A673 (cell line): ENCODE data around the gene SPSB4. TPM values are rescaled to one million over a fixed set of nuclear protein-coding genes. Genes with fewer than 3 reads are reported as not detected.

ENCODE experiments used
- BruUV-seq: library from RNA; stranded (reverse); fragments of 400-500 nt; replicated peaks from 2 replicates; lab custom pipeline; 2021; lab: Mats Ljungman, UMichigan
- CTCF ChIA-PET: fragments of 300-600 bp; sonication (Branson Sonifier 250); formaldehyde crosslinking; loops from one replicate; lab custom pipeline; 2022; ENCODE audit warnings: antibody characterized with exemption; lab: Charles Lee
- POLR2A ChIA-PET: fragments of 300-600 bp; sonication (Branson Sonifier 250); formaldehyde crosslinking; loops from one replicate; lab custom pipeline; 2022; ENCODE audit warnings: antibody characterized with exemption; ENCODE audit not compliant: low non-redundant PET; lab: Charles Lee
- DNase-seq: peaks from one replicate; pipeline ENCODE4 v3.0.0-alpha.2; 2015; ENCODE audit warnings: low spot score
- H3K27ac ChIP-seq: fragments of 200-600 bp; sonication (generic); 2 replicates; pipeline ENCODE4 v1.5.1; 2016; ENCODE audit warnings: mixed run types, low read depth, mild to moderate bottlenecking, mixed read lengths, antibody characterized with exemption, low read length; ENCODE audit not compliant: poor library complexity, severe bottlenecking
- H3K27me3 ChIP-seq: fragments of 200-600 bp; sonication (generic); replicated peaks from 2 replicates; pipeline ENCODE4 v1.6.1; 2017; ENCODE audit warnings: mixed run types, low read depth, mild to moderate bottlenecking, mixed read lengths, antibody characterized with exemption, low read length; ENCODE audit not compliant: insufficient read depth, poor library complexity
- H3K36me3 ChIP-seq: fragments of 200-600 bp; sonication (generic); 2 replicates; pipeline ENCODE4 v1.6.1; 2016; ENCODE audit warnings: mixed run types, mild to moderate bottlenecking, mixed read lengths, antibody characterized with exemption, low read length; ENCODE audit not compliant: insufficient read depth, poor library complexity, severe bottlenecking
- H3K4me1 ChIP-seq: fragments of 200-600 bp; sonication (generic); 2 replicates; pipeline ENCODE4 v1.6.1; 2017; ENCODE audit warnings: mixed run types, mild to moderate bottlenecking, mixed read lengths, antibody characterized with exemption, low read length; ENCODE audit not compliant: insufficient read depth, poor library complexity, severe bottlenecking
- H3K4me3 ChIP-seq: fragments of 200-600 bp; sonication (generic); 2 replicates; pipeline ENCODE4 v1.5.1; 2016; ENCODE audit warnings: low read depth, mixed run types, mild to moderate bottlenecking, mixed read lengths, low read length; ENCODE audit not compliant: poor library complexity, severe bottlenecking
- H3K9me3 ChIP-seq: fragments of 200-600 bp; sonication (generic); 2 replicates; pipeline ENCODE4 v1.6.1; 2016; ENCODE audit warnings: mixed run types, low read depth, mild to moderate bottlenecking, mixed read lengths, antibody characterized with exemption, low read length; ENCODE audit not compliant: poor library complexity, severe bottlenecking
- CTCF ChIP-seq: fragments of 300-800, 200-600 bp; sonication (generic); conservative IDR thresholded peaks from 2 replicates; pipeline ENCODE4 v1.5.1; 2017; ENCODE audit warnings: low read depth, mild to moderate bottlenecking, antibody characterized with exemption, low read length, moderate library complexity, mixed read lengths
- EZH2 ChIP-seq: fragments of 200-600 bp; sonication (generic); IDR thresholded peaks from 2 replicates; pipeline ENCODE4 v1.6.1; 2017; ENCODE audit warnings: borderline replicate concordance, low read depth, mild to moderate bottlenecking, mixed read lengths, antibody characterized with exemption, low read length; ENCODE audit not compliant: poor library complexity, severe bottlenecking
- intact Hi-C: fragments of 100-400 bp; cut with micrococcal nuclease; formaldehyde crosslinking; loops from one replicate; pipeline ENCODE4 v1.10.0; 2022; ENCODE audit not compliant: unreplicated experiment
- total RNA-seq: library from RNA; stranded (reverse); gene quantifications from 2 replicates; pipeline ENCODE4 v1.2.3, GENCODE V29; 2021

The SPSB4 gene
- total RNA-seq, 1 experiment from 2014 or later = 0.39 TPM

- Histone ChIP-seq H3K4me1 (no peaks in the 10 kb centered on the region), H3K9me3 (no peaks in the 10 kb centered on the region), H3K4me3 (no peak overlapping the region), H3K27ac (no peak overlapping the region), H3K36me3 (no peaks in the 10 kb centered on the region), H3K27me3 (no peaks in the 10 kb centered on the region)
- ChIA-PET POLR2A (no interaction called here), CTCF (no interaction called here)
- intact Hi-C loops = no loop called here
- no TSS peak for BruUV-seq
- no peak for DNase-seq
- TF ChIP-seq CTCF (no peak), EZH2 (no peak)
Observed at GRCh38 chr3:141122455-141123030, 71.4 kb downstream of the SPSB4 start.

- DNase-seq = no peak
- TF ChIP-seq EZH2 (no peak), CTCF (no peak)
- no peak overlapping the region for H3K27ac ChIP-seq
- ChIA-PET POLR2A (no interaction called here), CTCF (no interaction called here)
- no TSS peak for BruUV-seq
- H3K36me3 ChIP-seq = no peaks in the 10 kb centered on the region
- H3K27me3 ChIP-seq = no peaks in the 10 kb centered on the region
- no peak overlapping the region for H3K4me3 ChIP-seq
- H3K9me3 ChIP-seq = no peaks in the 10 kb centered on the region
- intact Hi-C loops = no loop called here
- H3K4me1 ChIP-seq = no peaks in the 10 kb centered on the region
Observed at GRCh38 chr3:141123677-141124410, 72.7 kb downstream of the SPSB4 start.

- H3K36me3 ChIP-seq = no peaks in the 10 kb centered on the region
- TF ChIP-seq EZH2 (no peak), CTCF (no peak)
- H3K4me1 ChIP-seq = no peaks in the 10 kb centered on the region
- no peak overlapping the region for H3K4me3 ChIP-seq
- ChIA-PET CTCF (no interaction called here), POLR2A (no interaction called here)
- no peaks in the 10 kb centered on the region for H3K9me3 ChIP-seq
- intact Hi-C loops = no loop called here
- no peak for DNase-seq
- no peak overlapping the region for H3K27ac ChIP-seq
- no TSS peak for BruUV-seq
- H3K27me3 ChIP-seq = no peaks in the 10 kb centered on the region
Observed at GRCh38 chr3:141124715-141125114, 73.6 kb downstream of the SPSB4 start.
